GM18951 (cell line): ENCODE measurements around the gene MTCL1.

Experiments
- POLR2A ChIP-seq: IDR thresholded peaks from 4 replicates; pipeline ENCODE4 v1.6.1; 2011; ENCODE audit warnings: mild to moderate bottlenecking; ENCODE audit not compliant: insufficient read length, insufficient read depth; ENCODE audit errors: extremely low read depth
- in situ Hi-C: fragments of 300-500 bp; cut with MboI; formaldehyde crosslinking; loops from one replicate; pipeline ENCODE4 v1.12.0; 2022; ENCODE audit warnings: low sequenced_read_pairs, mixed read lengths, inconsistent platforms; ENCODE audit not compliant: unreplicated experiment

The MTCL1 gene

GRCh38 chr18:8793445-8794155 is 88.2 kb downstream of the MTCL1 start:
- TF ChIP-seq POLR2A = no peak
- in situ Hi-C loops = no loop called here

- no peak for TF ChIP-seq POLR2A
- in situ Hi-C loops = no loop called here
Measured at GRCh38 chr18:8794156-8794933, 89.0 kb downstream of the MTCL1 start.

DNA sequence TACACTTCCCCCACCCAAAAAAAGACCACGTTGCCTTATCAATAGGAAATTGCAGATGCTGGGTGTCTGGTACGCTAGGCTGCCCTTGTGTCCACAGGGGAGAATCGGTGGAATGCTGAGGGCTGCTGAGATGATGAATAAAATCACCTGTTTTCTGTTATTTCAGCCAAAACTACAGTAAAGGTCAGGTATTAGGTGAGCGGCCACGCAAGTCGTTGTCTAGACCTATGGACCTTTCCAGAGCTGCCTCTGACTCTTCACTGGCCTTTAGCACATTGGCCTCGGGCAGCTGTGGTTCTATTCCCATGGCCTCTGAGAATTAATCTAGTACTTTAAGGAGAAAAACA is 89.6 kb downstream of the MTCL1 start:
- no peak for TF ChIP-seq POLR2A
- in situ Hi-C loops = no loop called here

GRCh38 chr18:8795586-8796325 is 90.4 kb downstream of the MTCL1 start:
- in situ Hi-C loops = no loop called here
- no peak for TF ChIP-seq POLR2A

DNA sequence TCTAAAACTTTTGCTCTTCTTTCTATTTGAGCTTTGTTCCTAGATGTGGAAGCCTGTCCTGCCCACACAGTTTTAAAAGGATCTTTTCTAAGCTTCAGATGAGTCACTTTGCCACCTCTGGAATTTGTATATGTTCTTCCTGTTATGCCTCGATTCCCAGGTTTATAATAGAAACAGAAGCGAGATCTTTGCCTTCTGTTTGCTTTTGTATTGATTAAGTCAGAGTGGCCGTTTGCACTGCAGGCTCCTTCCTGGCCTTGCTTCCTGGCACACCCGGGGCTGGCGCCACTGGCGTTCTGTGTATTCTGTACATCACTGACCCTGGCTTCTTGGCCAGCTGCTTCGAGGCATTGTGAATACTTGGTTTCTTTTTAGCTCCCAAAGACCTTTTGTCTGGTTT is 91.8 kb downstream of the MTCL1 start:
- TF ChIP-seq POLR2A = no peak
- in situ Hi-C loops = no loop called here

DNA sequence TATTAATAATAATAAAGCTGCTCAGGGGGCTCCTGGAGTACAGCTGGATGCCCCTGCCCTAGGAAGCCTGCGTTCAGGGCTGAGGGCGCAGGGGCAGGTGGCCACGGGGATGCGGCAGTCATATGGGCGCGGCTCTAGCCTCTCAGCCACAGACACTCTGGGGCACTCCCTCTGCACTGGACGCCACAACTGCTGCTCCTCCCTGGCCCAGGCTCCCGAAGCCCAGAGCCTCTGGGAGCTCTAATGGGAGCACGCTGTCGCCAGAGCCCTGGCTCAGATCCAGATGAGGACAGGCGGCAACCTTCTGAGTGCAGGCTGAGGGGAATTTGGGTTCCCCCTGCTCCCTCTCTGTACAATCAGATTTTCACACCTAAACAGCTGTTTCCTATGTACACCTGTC is 93.6 kb downstream of the MTCL1 start:
- TF ChIP-seq POLR2A = no peak
- in situ Hi-C loops = no loop called here

DNA sequence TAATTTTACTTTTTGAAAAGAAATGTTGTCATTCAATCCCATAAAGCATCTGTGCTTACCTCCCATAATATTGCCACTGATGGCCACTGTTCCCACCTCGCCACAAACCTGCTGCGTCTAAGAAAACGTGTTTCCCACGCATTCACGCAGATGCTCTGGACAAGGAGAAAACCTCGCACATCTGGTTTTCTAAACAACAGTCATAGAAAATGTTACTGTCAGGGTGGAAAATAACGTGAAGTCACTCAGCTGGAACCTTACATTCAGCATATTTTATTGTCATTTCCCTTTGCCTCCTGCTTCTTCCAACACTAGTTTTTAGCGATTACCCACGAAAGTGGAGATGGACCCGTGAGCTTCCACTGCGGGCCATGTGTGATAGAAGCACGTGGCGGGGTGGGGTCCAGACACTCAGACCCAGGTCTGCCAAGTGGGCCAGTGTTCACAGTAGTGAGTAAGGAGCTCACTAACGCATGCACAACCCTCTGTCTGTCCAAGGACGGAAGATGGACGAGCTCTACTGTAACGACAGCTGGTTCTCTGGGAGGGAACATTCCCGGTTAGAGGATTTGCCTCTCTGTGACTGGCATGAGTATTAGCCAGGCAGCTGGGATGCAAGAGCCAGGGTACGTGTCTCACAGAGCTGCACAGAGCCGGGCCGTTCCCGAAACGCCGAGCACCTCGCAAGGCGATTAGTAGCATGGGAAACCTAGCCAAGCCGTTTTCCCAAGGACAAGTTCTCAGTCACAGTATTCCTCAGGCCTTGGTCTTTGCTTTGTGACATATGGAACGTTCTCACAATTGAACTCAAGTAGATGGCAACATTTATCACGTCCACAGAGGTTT is 94.5 kb downstream of the MTCL1 start:
- no peak for TF ChIP-seq POLR2A
- in situ Hi-C loops = no loop called here

DNA sequence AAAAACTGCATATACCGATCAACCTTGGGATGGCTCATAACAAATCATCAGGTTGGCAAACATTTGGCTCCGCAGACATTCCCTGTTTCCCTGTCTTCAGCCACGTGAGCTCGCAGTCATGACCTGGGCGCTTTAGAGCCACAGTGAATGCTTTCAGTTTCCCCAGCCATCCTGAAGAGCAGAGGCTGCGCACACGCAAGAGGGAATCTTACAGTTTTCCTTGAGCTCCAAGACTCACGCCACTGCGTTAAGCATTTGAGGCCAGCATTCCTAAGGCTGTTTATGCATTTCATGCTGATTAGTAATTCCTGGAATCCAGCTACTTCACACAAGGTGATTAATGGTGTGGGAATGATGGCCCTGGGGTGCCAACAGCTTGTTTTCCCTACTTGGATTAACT is 95.1 kb downstream of the MTCL1 start:
- in situ Hi-C loops = no loop called here

DNA sequence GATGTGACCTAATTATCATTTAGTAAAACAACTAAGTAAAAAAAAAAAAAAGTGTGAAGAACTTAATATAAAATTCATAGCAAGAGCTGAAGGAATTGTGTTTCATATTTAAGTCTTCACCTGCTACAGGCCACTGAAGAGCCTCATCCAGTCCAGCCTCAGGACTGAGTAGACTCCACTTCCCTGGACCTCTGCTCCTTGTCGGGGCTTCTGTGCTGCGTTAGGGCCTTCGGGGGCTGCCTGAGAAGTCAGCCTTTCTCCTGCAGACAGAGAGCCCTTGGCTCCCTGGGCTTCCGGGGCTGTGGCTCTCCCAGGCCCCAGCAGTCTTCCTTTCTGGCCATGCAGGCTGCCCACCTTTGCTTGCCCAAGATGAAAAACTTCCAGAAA is 95.5 kb downstream of the MTCL1 start:
- no peak for TF ChIP-seq POLR2A
- in situ Hi-C loops = no loop called here

More for the DNA sequence above, 95.1 kb downstream of the MTCL1 start:
- TF ChIP-seq POLR2A = no peak

- no peak for TF ChIP-seq POLR2A
- in situ Hi-C loops = no loop called here
Measured at GRCh38 chr18:8801263-8801901, 96.0 kb downstream of the MTCL1 start.

- in situ Hi-C loops = no loop called here
- TF ChIP-seq POLR2A = no peak
Measured at GRCh38 chr18:8802017-8802672, 96.8 kb downstream of the MTCL1 start.
